IMR-90 (cell line): ENCODE data around the gene RAB26. TPM values are rescaled to one million over a fixed set of nuclear protein-coding genes. Genes with fewer than 3 reads are reported as not detected.

Experiments
- ATAC-seq: fragments of 200-7000 bp; cut with Tn5 transposase; 2 replicates; pipeline ENCODE4 v1.9.1; 2020; ENCODE audit warnings: low read depth, mild to moderate bottlenecking, moderate library complexity
- BruUV-seq: library from RNA; stranded (reverse); fragments of 400-500 nt; replicated peaks from 2 replicates; lab custom pipeline; 2021; lab: Mats Ljungman, UMichigan
- CTCF ChIA-PET: fragments of 300-600 bp; formaldehyde crosslinking; extraction: SDS; loops from one replicate; lab custom pipeline; 2021; ENCODE audit warnings: antibody characterized with exemption; lab: Yijun Ruan, JAX
- POLR2A ChIA-PET: fragments of 300-600 bp; sonication (Branson Sonifier 250); formaldehyde crosslinking; loops from one replicate; lab custom pipeline; 2022; ENCODE audit warnings: antibody characterized with exemption; ENCODE audit not compliant: unreplicated experiment; lab: Charles Lee
- DNase-seq: peaks from one replicate; pipeline ENCODE4 v3.0.0; 2013
- H2AFZ ChIP-seq: replicated peaks from 2 replicates; pipeline ENCODE3; 2013; ENCODE audit warnings: low read length, mild to moderate bottlenecking; ENCODE audit not compliant: poor library complexity
- H2AK5ac ChIP-seq: 2 replicates; pipeline ENCODE4 v1.6.1; 2013; ENCODE audit warnings: low read depth, low read length, inconsistent platforms
- H2AK9ac ChIP-seq: replicated peaks from 2 replicates; pipeline ENCODE3; 2013; ENCODE audit warnings: mild to moderate bottlenecking, low read depth, low read length, moderate library complexity; ENCODE audit not compliant: poor library complexity
- H2BK120ac ChIP-seq: 2 replicates; pipeline ENCODE4 v1.6.1; 2013; ENCODE audit warnings: low read depth, low read length, inconsistent platforms
- H2BK15ac ChIP-seq: 3 replicates; pipeline ENCODE4 v1.6.1; 2013; ENCODE audit warnings: low read depth, low read length, inconsistent platforms
- H2BK20ac ChIP-seq: 2 replicates; pipeline ENCODE4 v1.6.1; 2013; ENCODE audit warnings: low read depth, mild to moderate bottlenecking, inconsistent platforms, low read length, moderate library complexity
- H2BK5ac ChIP-seq: 2 replicates; pipeline ENCODE4 v1.6.1; 2013; ENCODE audit warnings: mild to moderate bottlenecking, low read depth, low read length, inconsistent platforms; ENCODE audit not compliant: poor library complexity, severe bottlenecking
- H3K14ac ChIP-seq: replicated peaks from 2 replicates; pipeline ENCODE4 v1.6.1; 2013; ENCODE audit warnings: low read depth, low read length, inconsistent platforms
- H3K18ac ChIP-seq: 2 replicates; pipeline ENCODE4 v1.6.1; 2013; ENCODE audit warnings: low read depth, low read length, control low read depth
- H3K23ac ChIP-seq: 2 replicates; pipeline ENCODE4 v1.6.1; 2013; ENCODE audit warnings: low read depth, low read length, inconsistent platforms
- H3K27ac ChIP-seq: 2 replicates; pipeline ENCODE4 v1.5.1; 2013; ENCODE audit warnings: mild to moderate bottlenecking, control low read depth, low read length; ENCODE audit not compliant: insufficient read depth
- H3K27me3 ChIP-seq: 2 replicates; pipeline ENCODE4 v1.6.1; 2013; ENCODE audit warnings: low read length; ENCODE audit not compliant: control insufficient read depth, insufficient read depth
- H3K36me3 ChIP-seq: 2 replicates; pipeline ENCODE4 v1.6.1; 2013; ENCODE audit warnings: low read length, mixed read lengths; ENCODE audit not compliant: control insufficient read depth, insufficient read depth
- H3K4ac ChIP-seq: 2 replicates; pipeline ENCODE4 v1.6.1; 2013; ENCODE audit warnings: low read depth, low read length, inconsistent platforms
- H3K4me1 ChIP-seq: 2 replicates; pipeline ENCODE4 v1.6.1; 2013; ENCODE audit warnings: low read length, mixed read lengths; ENCODE audit not compliant: control insufficient read depth, insufficient read depth
- H3K4me2 ChIP-seq: 2 replicates; pipeline ENCODE4 v1.6.1; 2013; ENCODE audit warnings: low read depth, mild to moderate bottlenecking, control low read depth, low read length, moderate library complexity
- H3K4me3 ChIP-seq: 2 replicates; pipeline ENCODE4 v1.5.1; 2013; ENCODE audit warnings: low read depth, mild to moderate bottlenecking, control low read depth, low read length, moderate library complexity; ENCODE audit not compliant: insufficient read depth
- H3K56ac ChIP-seq: 2 replicates; pipeline ENCODE4 v1.6.1; 2013; ENCODE audit warnings: low read length, inconsistent platforms; ENCODE audit not compliant: insufficient read depth; ENCODE audit errors: extremely low read depth
- H3K79me1 ChIP-seq, 2 experiments: 2 replicates each; pipeline ENCODE4 v1.6.1; 2013; ENCODE audit warnings: low read length in 2 of 2, inconsistent platforms in 1 of 2, low read depth in 1 of 2
- H3K9ac ChIP-seq: 2 replicates; pipeline ENCODE4 v1.6.1; 2013; ENCODE audit warnings: low read depth, low read length, control low read depth
- H3K9me1 ChIP-seq: 2 replicates; pipeline ENCODE4 v1.6.1; 2013; ENCODE audit warnings: low read length, inconsistent platforms; ENCODE audit not compliant: insufficient read depth
- H3K9me3 ChIP-seq: 2 replicates; pipeline ENCODE4 v1.6.1; 2013; ENCODE audit warnings: low read length; ENCODE audit not compliant: control insufficient read depth, insufficient read depth
- H4K20me1 ChIP-seq: 2 replicates; pipeline ENCODE4 v1.6.1; 2013; ENCODE audit warnings: low read length, inconsistent platforms; ENCODE audit not compliant: insufficient read depth
- H4K5ac ChIP-seq: 2 replicates; pipeline ENCODE4 v1.6.1; 2013; ENCODE audit warnings: mild to moderate bottlenecking, low read depth, low read length, control low read depth
- H4K8ac ChIP-seq, 2 experiments: 2 replicates each; pipeline ENCODE4 v1.6.1; 2013; ENCODE audit warnings: low read depth in 2 of 2, low read length in 2 of 2, control low read depth in 1 of 2, inconsistent platforms in 1 of 2
- H4K91ac ChIP-seq: 2 replicates; pipeline ENCODE4 v1.6.1; 2013; ENCODE audit warnings: low read depth, low read length, inconsistent platforms; ENCODE audit not compliant: insufficient read depth
- CEBPB ChIP-seq: IDR thresholded peaks from 2 replicates; pipeline ENCODE4 v1.6.1; 2012; ENCODE audit warnings: low read depth, low read length, improper control_type of control experiment
- CTCF ChIP-seq: conservative IDR thresholded peaks from 2 replicates; pipeline ENCODE4 v1.5.1; 2012; ENCODE audit warnings: mild to moderate bottlenecking, low read depth, low read length, improper control_type of control experiment
- ELK1 ChIP-seq: fragments of 150-350 bp; IDR thresholded peaks from 2 replicates; pipeline ENCODE4 v1.6.1; 2016; ENCODE audit warnings: low read depth, mild to moderate bottlenecking, low read length, moderate library complexity, borderline replicate concordance
- MAFK ChIP-seq: IDR thresholded peaks from 2 replicates; pipeline ENCODE4 v1.6.1; 2012; ENCODE audit warnings: low read depth, low read length, improper control_type of control experiment
- MXI1 ChIP-seq: IDR thresholded peaks from 2 replicates; pipeline ENCODE4 v1.6.1; 2012; ENCODE audit warnings: low read depth, mild to moderate bottlenecking, low read length, moderate library complexity, borderline replicate concordance
- RAD21 ChIP-seq: IDR thresholded peaks from 2 replicates; pipeline ENCODE4 v1.6.1; 2012; ENCODE audit warnings: low read length, improper control_type of control experiment
- RCOR1 ChIP-seq: IDR thresholded peaks from 2 replicates; pipeline ENCODE4 v1.6.1; 2012; ENCODE audit warnings: mild to moderate bottlenecking, low read length, improper control_type of control experiment; ENCODE audit not compliant: insufficient replicate concordance
- SMC3 ChIP-seq: fragments of 150-350 bp; IDR thresholded peaks from 2 replicates; pipeline ENCODE4 v1.6.1; 2016; ENCODE audit warnings: low read depth, mild to moderate bottlenecking, antibody characterized with exemption, low read length, moderate library complexity
- WGBS, 2 experiments: methylation state at CpG; one replicate each; pipeline versions ENCODE4 v1.1.5 to v1.1.7; 2013; ENCODE audit warnings: missing lambda C conversion rate in 2 of 2; ENCODE audit not compliant: insufficient read length in 1 of 2; ENCODE audit errors: extremely low coverage in 2 of 2; 5-methylcytosine and 5-hydroxymethylcytosine counted together
- dilution Hi-C: fragments of 300-500 bp; cut with HindIII; formaldehyde crosslinking; loops from one replicate; pipeline ENCODE4 v1.14.3; 2018; ENCODE audit warnings: low sequenced_read_pairs; ENCODE audit not compliant: unreplicated experiment
- in situ Hi-C: fragments of 300-500 bp; cut with MboI; formaldehyde crosslinking; loops from 3 replicates; pipeline ENCODE4 v1.14.3; 2019; ENCODE audit warnings: low sequenced_read_pairs, inconsistent platforms, mixed read lengths
- intact Hi-C: fragments of 100-400 bp; cut with micrococcal nuclease; formaldehyde crosslinking; loops from 2 replicates; pipeline ENCODE4 v1.10.0; 2022
- polyA plus RNA-seq, 3 experiments: library from polyadenylated mRNA; depleted of rRNA; stranded (reverse); fragments of >200 nt; gene quantifications; 2 replicates each; pipeline ENCODE4 v1.2.3, GENCODE V29; 2012; ENCODE audit warnings: low replicate concordance in 1 of 3
- total RNA-seq: library from RNA; depleted of rRNA; stranded (reverse); fragments of >200 nt; gene quantifications from 2 replicates; pipeline ENCODE4 v1.2.3, GENCODE V29; 2012

The RAB26 gene
- total and polyA plus RNA-seq, 2 of the 4 experiments (the other 2 are of a cell fraction): 1.1 to 4.5 TPM

DNA sequence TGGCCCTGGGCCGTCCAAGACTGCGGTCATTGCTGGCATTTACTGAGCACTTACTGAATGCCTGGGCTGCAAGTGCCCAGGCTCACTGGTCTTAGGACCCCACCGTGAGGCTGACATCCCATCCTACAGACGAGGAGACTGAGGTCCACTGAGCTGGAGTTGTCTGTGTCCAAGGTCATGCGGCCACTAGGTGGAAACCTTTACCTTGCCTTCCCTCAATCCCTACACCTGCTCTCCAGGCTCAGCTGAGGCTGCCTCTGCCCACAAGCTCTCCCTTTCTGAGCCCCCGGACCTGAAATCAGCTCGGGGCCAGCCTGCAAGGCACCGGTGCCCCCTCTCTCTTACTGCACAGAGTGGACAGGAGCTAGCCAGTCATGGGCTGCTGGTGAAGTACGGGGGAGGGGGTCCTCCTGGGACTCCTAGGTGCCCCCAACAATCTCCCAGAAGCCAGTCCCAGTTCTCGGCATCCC is 46.5 kb downstream of the RAB26 start:
- Histone ChIP-seq H3K4me1 (no peaks in the 10 kb centered on the region), H4K91ac (no peak overlapping the region), H3K4ac (no peak overlapping the region), H3K18ac (no peak overlapping the region), H3K9ac (no peak overlapping the region), H2AFZ (no peak overlapping the region), H3K79me1 (no peaks in the 10 kb centered on the region), H3K27me3 (peaks cover 59% of the 10 kb centered on the region), H3K14ac (no peak overlapping the region), H3K36me3 (no peaks in the 10 kb centered on the region), H3K56ac (no peak overlapping the region), H3K9me1 (no peaks in the 10 kb centered on the region), H4K8ac (no peak overlapping the region), H3K4me2 (no peak overlapping the region), H2BK120ac (no peak overlapping the region), H3K4me3 (no peak overlapping the region), H4K5ac (no peak overlapping the region), H2BK20ac (no peak overlapping the region), H3K23ac (no peak overlapping the region), H4K20me1 (no peaks in the 10 kb centered on the region; the same call in 1 of the 2 replicates), H2AK5ac (no peak overlapping the region), H3K9me3 (no peaks in the 10 kb centered on the region), H2BK5ac (no peak overlapping the region), H3K27ac (no peak overlapping the region), H2AK9ac (no peak overlapping the region), H2BK15ac (no peak overlapping the region)
- no peak for ATAC-seq
- no TSS peak for BruUV-seq
- DNase-seq: peak; percentile 39
- 39% methylated on average over 3 of the region's 10 CpGs; no CpG with 5 or more reads in 1 of the 2 experiments for WGBS, 2 experiments
- no peak for TF ChIP-seq ELK1
- peak; percentile 17 for TF ChIP-seq RCOR1
- TF ChIP-seq CEBPB: no peak
- no peak for TF ChIP-seq MAFK
- no peak for TF ChIP-seq MXI1
- peak; percentile 34; the same call in 1 of the 2 replicates for TF ChIP-seq CTCF
- 0 out of 2 replicates have a peak, but pooled peaks have one; percentile 21 for TF ChIP-seq SMC3
- TF ChIP-seq RAD21: peak; percentile 52
- in situ Hi-C loops: no loop called here
- ChIA-PET CTCF (no interaction called here), POLR2A (no interaction called here)
- intact Hi-C loops: no loop called here
- dilution Hi-C loops: no loop called here
